ENCODE results near the gene WWC1.

- TF ChIP-seq CTCF (IDR thresholded peaks at IDR 0.05): no peak
- no peak for TF ChIP-seq REST (IDR thresholded peaks at IDR 0.05; ENCODE audit: insufficient read depth in 1 of 2, low read depth in 2 of 2, low read length in 1 of 2)
- TF ChIP-seq POLR2AphosphoS5 (IDR thresholded peaks at IDR 0.05; ENCODE audit: low read depth, low read length): no peak
These were observed 86.1 kb downstream of the WWC1 start for GRCh38 chr5:168377525-168377924.

Data from Panc1 (cell line).